GM20000 (cell line): ENCODE data around the gene COL15A1.

Experiments
- DNase-seq: peaks from one replicate; pipeline ENCODE4 v3.0.0; 2012; ENCODE audit warnings: low spot score
- TF ChIP-seq, protein P1 (sequence below): IDR thresholded peaks from 2 replicates; pipeline ENCODE4 v1.5.1; 2012; ENCODE audit warnings: mild to moderate bottlenecking, control low read depth; ENCODE audit errors: extremely low read depth, missing control alignments

COL15A1 gene

DNA sequence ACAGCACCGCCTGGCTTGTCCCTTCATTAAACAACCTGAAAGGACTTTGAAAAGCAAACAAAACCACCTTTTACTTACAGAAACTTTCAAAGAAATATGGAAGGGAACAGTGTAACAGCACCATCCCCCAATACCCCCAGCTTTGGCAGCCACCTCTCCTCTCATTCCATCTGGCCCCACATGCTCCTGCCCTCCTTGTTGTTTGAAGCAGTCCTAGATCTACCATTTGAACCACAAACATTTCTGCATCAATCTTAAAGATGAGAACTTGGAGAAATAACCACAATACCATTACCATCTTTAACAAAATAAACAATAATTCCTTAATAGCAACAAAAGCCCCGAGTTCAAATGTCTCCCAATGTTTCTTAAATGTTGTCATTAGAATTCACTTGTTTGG is 17.8 kb upstream of the COL15A1 start:
- TF ChIP-seq, protein P1, sequence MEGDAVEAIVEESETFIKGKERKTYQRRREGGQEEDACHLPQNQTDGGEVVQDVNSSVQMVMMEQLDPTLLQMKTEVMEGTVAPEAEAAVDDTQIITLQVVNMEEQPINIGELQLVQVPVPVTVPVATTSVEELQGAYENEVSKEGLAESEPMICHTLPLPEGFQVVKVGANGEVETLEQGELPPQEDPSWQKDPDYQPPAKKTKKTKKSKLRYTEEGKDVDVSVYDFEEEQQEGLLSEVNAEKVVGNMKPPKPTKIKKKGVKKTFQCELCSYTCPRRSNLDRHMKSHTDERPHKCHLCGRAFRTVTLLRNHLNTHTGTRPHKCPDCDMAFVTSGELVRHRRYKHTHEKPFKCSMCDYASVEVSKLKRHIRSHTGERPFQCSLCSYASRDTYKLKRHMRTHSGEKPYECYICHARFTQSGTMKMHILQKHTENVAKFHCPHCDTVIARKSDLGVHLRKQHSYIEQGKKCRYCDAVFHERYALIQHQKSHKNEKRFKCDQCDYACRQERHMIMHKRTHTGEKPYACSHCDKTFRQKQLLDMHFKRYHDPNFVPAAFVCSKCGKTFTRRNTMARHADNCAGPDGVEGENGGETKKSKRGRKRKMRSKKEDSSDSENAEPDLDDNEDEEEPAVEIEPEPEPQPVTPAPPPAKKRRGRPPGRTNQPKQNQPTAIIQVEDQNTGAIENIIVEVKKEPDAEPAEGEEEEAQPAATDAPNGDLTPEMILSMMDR: no peak
- no peak for DNase-seq

DNA sequence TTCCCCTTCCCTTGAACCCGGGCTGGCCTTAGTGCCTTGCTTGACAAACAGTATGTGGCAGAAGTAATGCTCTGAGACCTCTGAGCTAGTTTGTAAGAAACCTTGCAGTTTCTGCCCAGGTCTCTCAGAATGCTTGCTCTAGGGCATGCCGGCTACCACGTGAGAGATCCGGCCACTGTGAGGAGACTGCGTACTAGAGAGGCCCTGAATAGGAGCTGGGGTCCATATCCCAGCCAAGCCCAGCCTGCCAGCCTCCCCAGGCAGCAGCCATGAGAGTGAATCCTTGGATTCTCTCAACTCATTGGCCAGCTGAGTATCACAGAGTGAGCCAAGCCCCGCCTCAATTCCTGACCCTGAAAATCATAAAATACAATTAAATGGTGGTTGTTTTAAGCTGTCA is 16.0 kb upstream of the COL15A1 start:
- TF ChIP-seq, protein P1: no peak
- no peak for DNase-seq

DNA sequence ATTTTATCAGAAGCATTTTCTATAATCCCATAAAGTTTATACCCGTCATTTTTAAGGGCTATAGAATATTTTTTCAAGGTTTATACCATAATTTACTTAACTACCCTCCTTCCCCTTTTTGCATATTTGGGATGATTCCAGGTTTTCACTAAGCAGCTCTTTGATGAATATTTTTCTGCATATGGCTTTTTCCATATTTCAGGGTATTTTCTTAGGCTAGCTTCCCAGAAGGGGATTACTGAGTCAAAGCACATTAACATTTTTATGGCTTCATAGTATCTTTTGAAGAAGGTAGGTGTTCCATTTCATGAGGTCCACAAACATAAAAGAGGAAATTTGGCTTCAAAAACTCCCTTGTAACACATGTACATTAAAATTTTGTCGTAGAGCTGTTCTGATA is 14.6 kb upstream of the COL15A1 start:
- DNase-seq: no peak
- TF ChIP-seq, protein P1: no peak

DNA sequence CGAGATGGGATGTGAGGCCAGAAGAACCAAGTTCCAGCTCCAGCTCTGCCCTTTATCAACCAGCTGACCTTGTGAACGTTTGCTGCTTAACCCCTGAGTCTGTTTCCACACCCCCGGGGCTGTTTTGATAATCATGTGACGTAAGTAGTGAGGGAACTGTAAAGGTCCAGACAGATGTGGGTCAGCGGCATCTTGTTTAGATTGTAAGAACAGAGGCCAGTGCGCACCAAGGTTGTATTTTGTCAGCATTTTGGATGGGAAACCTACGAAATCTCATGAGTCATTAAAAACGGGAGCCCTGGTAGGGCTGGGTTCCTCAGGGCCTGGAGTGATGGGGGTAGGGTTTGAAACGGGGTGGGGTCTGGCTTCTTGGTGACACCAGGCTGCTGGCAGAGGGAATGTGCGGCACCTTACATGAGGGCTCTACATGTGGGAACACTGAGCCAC is 13.8 kb upstream of the COL15A1 start:
- DNase-seq: no peak
- TF ChIP-seq, protein P1: no peak

DNA sequence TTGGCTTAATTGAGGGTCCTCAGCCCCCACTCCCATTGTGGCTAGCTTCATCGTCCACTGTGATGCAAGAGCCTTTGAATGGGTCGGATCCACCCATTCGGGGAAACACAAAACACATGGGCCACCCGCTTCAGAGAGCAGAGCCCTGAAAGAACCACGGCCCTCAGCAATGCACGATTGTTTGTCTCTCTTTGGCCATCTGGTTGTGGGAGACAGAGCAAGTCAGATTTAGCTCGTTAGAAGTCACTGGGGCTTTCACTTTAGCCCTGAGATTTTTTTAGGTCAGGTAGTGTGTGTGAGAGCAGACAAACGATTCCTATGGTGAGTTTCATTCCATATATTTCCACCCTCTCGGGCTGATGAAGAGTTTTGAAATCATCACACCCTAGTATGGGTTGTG is 12.9 kb upstream of the COL15A1 start:
- TF ChIP-seq, protein P1: no peak
- no peak for DNase-seq

DNA sequence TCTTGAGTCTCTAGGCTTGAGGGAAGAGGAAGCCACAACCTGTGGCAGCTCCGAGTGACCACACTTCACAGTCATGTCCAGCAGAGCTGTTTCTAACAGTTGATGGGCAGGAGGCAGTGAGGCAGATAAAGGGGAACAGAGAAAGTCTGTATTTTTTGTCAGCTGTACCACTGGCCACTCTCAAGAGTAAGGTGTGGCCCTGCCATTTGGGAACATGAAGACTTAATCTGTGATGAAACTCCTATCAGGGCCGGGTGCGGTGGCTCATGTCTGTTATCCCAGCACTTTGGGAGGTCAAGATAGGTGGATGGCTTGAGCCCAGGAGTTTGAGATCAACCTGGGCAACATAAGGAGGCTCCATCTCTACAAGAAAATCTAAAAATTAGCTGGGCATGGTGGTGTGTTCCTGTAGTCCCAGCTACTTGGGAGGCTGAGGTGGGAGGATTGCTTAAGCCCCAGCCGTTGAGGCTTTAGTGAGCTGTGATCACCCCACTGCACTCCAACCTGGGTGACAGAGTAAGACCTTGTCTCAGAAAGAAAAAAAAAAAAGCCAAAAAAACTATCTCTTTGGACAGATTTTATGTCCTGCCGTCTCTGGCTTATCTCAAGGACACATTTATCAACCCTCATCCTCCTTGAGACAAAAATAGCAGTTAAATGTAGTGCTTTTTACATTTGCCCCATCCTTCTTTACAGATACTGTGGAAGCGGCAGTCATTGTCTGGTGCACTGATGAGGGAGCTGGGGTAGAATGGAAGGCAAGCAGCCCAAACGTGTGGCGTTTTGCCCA is 11.9 kb upstream of the COL15A1 start:
- TF ChIP-seq, protein P1: no peak
- no peak for DNase-seq

DNA sequence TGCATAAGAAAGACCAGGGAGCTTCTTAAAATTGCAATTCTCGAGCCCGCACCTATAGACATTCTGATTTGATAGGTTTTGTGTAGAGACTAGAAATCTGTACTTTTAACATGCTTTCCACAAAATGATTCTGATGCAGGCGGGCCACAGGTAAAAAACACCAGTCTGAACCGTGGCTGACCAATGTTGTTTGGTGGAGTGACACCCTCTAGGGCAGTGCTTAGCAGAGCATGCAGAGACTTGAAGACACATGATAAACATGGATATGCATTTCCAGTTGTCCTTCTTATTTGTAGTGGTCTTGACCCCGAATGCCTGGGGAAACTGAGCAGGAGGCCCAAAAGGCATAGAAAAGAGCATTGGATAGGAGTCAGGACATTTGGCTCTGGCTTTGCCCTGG is 10.5 kb upstream of the COL15A1 start:
- no peak for DNase-seq
- TF ChIP-seq, protein P1: no peak
